ENCODE results near the gene SPATA1.

- no peak for TF ChIP-seq SMAD3 (CRISPR knock-in tag; IDR thresholded peaks at IDR 0.05)
- no peak for TF ChIP-seq CTCF (CRISPR knock-in tag; IDR thresholded peaks at IDR 0.05)
- TF ChIP-seq JUN (CRISPR knock-in tag; IDR thresholded peaks at IDR 0.05), result no peak
- no peak for TF ChIP-seq TP53 (CRISPR knock-in tag; conservative IDR thresholded peaks at IDR 0.05)
- TF ChIP-seq CREB1 (IDR thresholded peaks at IDR 0.05), result no peak
- no peak for TF ChIP-seq CREB1 (CRISPR knock-in tag; IDR thresholded peaks at IDR 0.05)
- no peak for TF ChIP-seq SNAPC4 (CRISPR knock-in tag; IDR thresholded peaks at IDR 0.05)
- no peak for TF ChIP-seq PRDM4 (CRISPR knock-in tag; IDR thresholded peaks at IDR 0.05; ENCODE audit: borderline replicate concordance)
- no peak for TF ChIP-seq ASH2L (IDR thresholded peaks at IDR 0.05; ENCODE audit: insufficient read length, low read depth, low read length)
- no peak for TF ChIP-seq SP1 (IDR thresholded peaks at IDR 0.05)
- TF ChIP-seq SP1 (CRISPR knock-in tag; IDR thresholded peaks at IDR 0.05), result no peak
- no peak for TF ChIP-seq FOSL1 (CRISPR knock-in tag; IDR thresholded peaks at IDR 0.05; ENCODE audit: borderline replicate concordance)
- no peak for TF ChIP-seq ZSCAN5A (CRISPR knock-in tag; IDR thresholded peaks at IDR 0.05; ENCODE audit: borderline replicate concordance)
Observed at GRCh38 chr1:84605157-84605556, 99.0 kb downstream of the SPATA1 start.
